ENCODE results near the gene ATP6V0B. TPM values are rescaled to one million over a fixed set of nuclear protein-coding genes. Genes with fewer than 3 reads are reported as not detected.

ATP6V0B gene
- total and polyA plus RNA-seq, 2 of the 13 experiments (the other 11 are each of a cell fraction or from before 2014, with no cell fraction given) = 157 to 161 TPM

DNA sequence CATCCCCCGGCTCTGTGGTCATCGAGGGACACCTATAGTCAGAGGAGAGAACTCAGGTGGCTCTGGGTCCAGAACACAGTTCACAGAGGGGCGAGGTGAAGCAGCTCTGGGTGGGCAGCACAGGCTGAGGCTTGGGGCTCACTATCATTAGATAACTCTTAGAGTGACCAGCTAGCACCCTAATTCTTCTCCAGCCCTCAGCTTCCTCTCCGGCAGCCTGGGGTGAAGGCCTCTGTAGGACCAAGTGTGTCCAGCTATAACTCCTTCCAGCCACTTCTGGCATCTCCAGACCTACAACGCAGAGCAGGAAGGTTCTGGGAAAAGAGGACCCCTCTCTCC is 39.8 kb upstream of the ATP6V0B start (continued):
- TF ChIP-seq FIP1L1 (IDR thresholded peaks at IDR 0.05; ENCODE audit: borderline replicate concordance, insufficient read depth, low read depth, low read length) (no peak), NONO (IDR thresholded peaks at IDR 0.05) (no peak), NONO (CRISPR knock-in tag; conservative IDR thresholded peaks at IDR 0.05) (0 out of 2 replicates have a peak, but pooled peaks have one; percentile 13), SMARCC2 (IDR thresholded peaks at IDR 0.05) (no peak), CBX5 (CRISPR knock-in tag; IDR thresholded peaks at IDR 0.05; ENCODE audit: borderline replicate concordance) (0 out of 2 replicates have a peak, but pooled peaks have one; percentile 7), ERF (CRISPR knock-in tag; IDR thresholded peaks at IDR 0.05) (no peak), ZNF501 (CRISPR knock-in tag; IDR thresholded peaks at IDR 0.05) (0 out of 2 replicates have a peak, but pooled peaks have one; percentile 39), TGIF2 (CRISPR knock-in tag; IDR thresholded peaks at IDR 0.05) (no peak), CC2D1A (CRISPR knock-in tag; IDR thresholded peaks at IDR 0.05) (no peak), YY1 (IDR thresholded peaks at IDR 0.05; ENCODE audit: insufficient read depth, insufficient replicate concordance, low read depth, low read length) (no peak), ZNF839 (CRISPR knock-in tag; IDR thresholded peaks at IDR 0.05; ENCODE audit: borderline replicate concordance) (no peak), ZNF510 (CRISPR knock-in tag; IDR thresholded peaks at IDR 0.05; ENCODE audit: low read depth) (no peak), ZNF672 (CRISPR knock-in tag; IDR thresholded peaks at IDR 0.05) (no peak), JARID2 (CRISPR knock-in tag; IDR thresholded peaks at IDR 0.05; ENCODE audit: insufficient replicate concordance) (no peak), KDM5B (CRISPR knock-in tag; IDR thresholded peaks at IDR 0.05; ENCODE audit: borderline replicate concordance) (no peak), ZNF329 (CRISPR knock-in tag; IDR thresholded peaks at IDR 0.05; ENCODE audit: low read depth) (no peak), EP300 (IDR thresholded peaks at IDR 0.05; ENCODE audit: low read depth in 2 of 2, low read length in 2 of 2) (no peak), EP300 (CRISPR knock-in tag; IDR thresholded peaks at IDR 0.05; ENCODE audit: borderline replicate concordance) (no peak), ZNF607 (CRISPR knock-in tag; IDR thresholded peaks at IDR 0.05; ENCODE audit: borderline replicate concordance) (0 out of 2 replicates have a peak, but pooled peaks have one; percentile 9), U2AF1 (optimal IDR thresholded peaks at IDR 0.05; ENCODE audit: low read depth, low read length) (peak; percentile 10), MIXL1 (CRISPR knock-in tag; IDR thresholded peaks at IDR 0.05) (no peak), TEAD3 (CRISPR knock-in tag; optimal IDR thresholded peaks at IDR 0.05; ENCODE audit: borderline replicate concordance) (no peak), PTBP1 (IDR thresholded peaks at IDR 0.05; ENCODE audit: low read depth, low read length, poor library complexity, severe bottlenecking) (no peak)
- TF ChIP-seq, protein P1, sequence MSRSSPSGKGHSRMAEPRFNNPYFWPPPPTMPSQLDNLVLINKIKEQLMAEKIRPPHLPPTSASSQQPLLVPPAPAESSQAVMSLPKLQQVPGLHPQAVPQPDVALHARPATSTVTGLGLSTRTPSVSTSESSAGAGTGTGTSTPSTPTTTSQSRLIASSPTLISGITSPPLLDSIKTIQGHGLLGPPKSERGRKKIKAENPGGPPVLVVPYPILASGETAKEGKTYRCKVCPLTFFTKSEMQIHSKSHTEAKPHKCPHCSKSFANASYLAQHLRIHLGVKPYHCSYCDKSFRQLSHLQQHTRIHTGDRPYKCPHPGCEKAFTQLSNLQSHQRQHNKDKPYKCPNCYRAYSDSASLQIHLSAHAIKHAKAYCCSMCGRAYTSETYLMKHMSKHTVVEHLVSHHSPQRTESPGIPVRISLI (CRISPR knock-in tag; IDR thresholded peaks at IDR 0.05; ENCODE audit: borderline replicate concordance) = no peak

Data from HepG2 (cell line).